HUDEP-2 (cell line): Measurements from ENCODE around the gene PHC2.
"Not testable (repeated sequence)": the region's sequence is repeated elsewhere in the genome, so short reads cannot be mapped to it uniquely, and the experiment has no call there.

Source experiments
- DNase-seq, 76 experiments: peaks; one replicate each; lab custom pipeline; 2025; ENCODE audit not compliant: unreplicated experiment in 76 of 76; lab: John Stamatoyannopoulos, UW

The PHC2 gene

DNA sequence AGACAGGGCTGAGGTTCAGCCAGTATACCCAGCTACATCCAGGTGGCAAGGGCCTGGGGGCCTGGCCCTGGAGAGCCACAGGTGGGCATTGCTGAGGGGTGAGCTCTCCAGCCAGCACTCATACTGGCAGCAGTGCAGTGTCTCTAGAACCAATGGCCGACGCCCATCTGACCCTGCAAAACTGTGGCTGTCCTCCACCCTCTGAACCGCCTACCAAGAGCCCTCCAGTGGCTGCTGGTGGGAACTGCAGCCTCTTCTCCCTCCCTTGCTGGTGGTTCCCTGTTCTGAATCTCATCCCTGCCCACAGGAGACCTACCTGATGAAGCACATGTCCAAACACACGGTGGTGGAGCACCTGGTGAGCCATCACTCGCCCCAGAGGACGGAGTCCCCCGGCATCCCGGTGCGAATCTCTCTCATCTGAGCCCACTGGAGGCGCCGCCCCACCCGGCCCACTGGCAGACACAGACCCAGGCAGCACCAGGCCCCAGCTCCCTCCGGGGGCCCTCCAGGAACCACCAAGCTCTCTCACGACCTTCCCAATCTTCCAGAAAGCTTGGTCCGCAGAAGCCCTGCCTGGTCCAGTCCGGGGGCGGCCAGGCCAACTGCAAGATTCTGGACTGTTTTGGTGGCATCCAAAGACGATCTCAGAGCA lies 132.1 kb downstream of the PHC2 start:
- peak in 68 of 76 experiments; percentile 4 to 81 (median 46) for DNase-seq

DNA sequence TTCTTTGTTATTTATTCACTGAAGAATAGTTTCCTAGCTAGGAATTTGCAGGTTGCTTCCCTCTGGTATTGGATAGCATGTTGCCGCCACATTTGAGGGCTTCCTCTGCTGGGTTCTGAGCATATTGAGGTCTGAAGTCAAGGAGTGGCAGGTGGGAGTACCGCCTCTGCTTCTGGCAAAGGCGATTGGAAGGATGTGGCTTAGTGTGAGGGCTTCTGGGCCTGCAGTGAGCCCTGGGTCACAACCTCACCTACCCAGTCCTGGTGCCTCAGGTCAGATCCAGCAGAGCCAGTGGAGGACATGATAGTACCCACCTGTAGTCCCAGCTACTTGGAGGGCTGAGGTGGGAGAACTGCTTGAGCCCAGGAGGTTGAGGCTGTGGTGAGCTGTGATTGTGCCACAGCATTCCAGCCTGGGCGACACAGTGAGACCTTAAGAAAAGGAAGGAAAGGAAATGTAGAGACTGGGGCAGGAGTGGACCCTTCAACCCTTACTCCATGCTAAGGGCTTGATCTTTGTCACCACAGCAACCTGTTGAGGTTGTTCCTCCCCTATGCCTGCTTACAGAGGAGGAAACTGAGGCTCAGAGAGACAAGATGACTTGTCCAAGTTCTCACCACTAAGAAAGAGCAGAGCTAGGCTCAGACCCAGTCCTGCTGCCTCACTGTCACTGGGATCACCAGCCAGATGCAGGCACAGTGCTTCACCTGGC lies 132.8 kb downstream of the PHC2 start:
- DNase-seq: no peak

DNA sequence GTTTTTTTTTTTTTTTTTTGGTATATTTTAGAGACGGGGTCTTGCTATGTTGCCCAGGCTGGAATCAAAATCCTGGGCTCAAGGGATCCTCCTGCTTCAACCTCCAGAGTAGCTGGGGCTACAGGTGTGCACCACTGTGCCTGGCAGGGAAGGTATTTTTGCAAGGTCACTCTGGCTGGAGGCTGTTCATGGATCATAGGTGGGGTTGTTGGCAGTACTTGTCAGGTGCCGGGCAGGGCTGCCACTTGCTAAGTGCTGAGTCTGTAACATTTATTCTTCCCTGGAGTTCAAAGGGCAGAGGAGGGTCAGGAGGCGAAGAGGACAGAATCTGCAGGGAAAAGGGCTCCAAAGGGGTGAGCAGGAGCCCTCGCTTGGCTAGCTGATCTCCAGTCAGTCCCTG lies 134.1 kb downstream of the PHC2 start:
- no peak for DNase-seq

DNA sequence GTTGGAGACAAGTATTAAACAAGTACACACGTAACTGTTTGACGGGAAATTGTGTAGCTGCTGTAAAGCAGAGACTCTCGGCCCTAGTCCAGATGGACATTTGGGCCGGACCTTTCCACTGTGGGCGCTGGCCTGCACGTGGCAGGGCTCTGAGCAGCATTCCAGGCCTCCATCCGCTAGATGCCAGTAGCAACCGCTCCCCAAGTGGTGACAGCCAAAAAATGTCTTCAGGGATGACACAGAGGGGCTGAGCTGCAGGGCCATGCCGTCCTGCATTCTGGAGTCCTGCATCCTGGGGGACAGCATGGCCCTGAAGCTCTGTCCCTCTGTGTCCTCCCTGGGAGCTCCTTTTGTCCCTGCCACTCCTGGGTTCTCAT lies 134.8 kb downstream of the PHC2 start:
- DNase-seq: no peak

DNA sequence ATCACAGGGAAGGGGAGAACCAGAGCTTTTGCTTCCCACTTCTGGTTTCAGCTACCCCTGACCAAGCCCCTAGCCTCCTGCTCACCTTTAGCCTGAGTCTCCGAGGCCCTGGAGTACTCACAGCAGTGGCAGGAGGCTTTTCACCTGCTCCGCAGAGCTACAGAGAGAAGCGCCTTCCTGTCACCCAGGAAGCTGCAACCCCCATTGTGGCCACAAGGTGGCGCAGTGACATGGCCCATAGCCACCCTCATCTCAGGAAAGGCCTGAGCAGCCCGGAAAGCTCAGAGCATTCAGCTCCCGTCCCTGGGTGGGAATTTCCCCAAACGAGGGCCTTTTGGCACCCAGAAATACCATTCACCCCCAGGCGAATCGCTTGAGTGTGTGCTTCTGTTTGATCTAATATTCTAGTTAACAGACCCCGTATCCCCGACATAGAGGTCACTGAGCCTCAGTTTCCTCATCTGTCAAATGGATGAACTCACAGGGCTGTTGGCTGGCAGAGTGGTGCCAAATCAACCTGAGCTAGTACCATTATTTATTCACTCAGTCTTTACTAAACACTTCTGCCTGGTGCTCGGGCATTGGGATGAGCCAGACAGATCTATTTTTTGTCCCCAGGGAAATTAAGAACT lies 135.3 kb downstream of the PHC2 start:
- peak in 67 of 76 experiments; percentile 11 to 85 (median 60) for DNase-seq

DNA sequence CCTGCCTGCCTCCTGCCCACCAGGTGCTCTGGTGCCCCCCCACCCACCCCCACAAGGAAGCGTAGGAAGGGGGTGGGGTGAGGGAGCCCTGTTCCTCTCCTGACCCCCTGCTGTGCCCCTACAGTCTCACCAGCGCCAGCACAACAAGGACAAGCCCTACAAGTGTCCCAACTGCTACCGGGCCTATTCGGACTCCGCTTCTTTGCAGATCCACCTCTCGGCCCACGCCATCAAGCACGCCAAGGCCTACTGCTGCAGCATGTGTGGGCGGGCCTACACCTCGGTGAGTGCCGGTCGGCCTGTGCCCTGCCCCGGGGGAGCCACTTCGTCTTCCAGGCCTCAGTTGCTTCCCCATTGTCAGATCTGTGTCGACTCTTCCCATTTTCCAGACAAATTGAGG lies 135.9 kb downstream of the PHC2 start:
- no peak for DNase-seq

DNA sequence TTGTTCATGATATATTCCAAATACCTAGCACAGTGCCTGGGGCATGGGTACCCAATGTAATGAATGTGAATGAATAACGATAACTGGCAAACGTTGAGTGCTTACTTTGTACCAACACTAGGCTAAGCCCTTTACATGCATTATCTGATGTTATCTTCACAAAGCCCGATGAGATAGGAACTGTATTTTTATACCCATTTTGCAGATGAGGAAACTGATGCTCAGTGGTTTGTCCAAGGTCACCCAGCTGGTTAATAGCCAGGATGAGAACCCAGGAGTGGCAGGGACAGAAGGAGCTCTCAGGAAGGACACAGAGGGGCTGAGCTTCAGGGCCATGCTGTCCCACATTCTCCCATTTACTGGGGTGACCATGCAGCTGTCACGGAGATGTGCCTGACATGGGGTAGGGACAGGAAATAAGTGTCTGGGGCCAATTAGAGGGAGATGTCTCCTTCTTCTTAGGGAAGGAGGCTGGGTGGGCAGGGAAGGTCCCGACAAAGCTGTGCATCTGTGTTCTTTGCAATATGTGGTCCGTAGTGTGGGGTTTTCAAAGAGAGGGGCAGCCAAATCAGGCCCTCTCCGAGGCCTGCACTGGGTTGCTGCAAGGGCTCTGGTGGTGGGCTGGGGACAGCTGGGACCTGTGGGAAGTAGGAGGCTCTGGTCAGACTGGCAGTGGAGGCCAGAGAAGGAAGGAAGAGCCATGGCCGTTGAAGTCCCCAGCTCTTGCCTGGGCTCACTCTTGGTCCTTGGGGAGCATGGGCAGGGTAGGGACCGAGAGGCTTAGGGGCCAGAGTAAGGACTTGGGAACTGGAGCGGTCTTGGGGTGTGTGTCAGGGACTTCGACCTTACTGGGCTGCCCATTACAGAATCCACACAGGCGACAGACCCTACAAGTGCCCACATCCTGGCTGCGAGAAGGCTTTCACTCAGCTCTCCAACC lies 136.6 kb downstream of the PHC2 start:
- no peak for DNase-seq

DNA sequence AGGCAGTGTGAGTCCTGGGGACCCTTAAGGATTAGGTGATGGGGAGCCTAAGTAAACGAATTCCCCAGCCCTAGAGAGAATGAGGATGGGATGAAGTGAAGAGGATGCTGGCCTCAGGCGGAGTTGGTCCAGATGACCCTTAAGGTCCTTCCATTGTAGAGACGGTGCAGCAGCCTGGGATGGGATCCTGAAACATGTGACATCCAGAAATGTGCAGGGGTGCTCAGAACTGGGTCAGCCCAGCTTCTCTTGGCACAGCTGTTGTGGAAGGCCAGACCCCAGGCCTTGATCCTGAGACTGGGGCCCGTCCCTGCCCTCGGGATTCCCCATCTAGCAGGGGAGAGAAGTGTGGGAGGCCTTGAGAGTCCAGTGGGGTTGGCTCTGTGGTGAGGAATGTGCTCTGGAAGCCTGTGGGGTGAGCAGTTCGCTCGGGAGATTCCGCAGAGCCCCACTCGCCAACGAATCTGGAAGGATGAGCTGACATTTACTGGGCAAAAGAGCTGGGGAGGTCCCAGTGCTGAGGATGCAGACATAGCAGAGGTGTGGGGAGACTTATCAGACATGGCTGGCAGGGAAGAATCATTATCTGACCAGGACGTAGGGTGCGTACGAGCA lies 138.1 kb downstream of the PHC2 start:
- DNase-seq: no peak

DNA sequence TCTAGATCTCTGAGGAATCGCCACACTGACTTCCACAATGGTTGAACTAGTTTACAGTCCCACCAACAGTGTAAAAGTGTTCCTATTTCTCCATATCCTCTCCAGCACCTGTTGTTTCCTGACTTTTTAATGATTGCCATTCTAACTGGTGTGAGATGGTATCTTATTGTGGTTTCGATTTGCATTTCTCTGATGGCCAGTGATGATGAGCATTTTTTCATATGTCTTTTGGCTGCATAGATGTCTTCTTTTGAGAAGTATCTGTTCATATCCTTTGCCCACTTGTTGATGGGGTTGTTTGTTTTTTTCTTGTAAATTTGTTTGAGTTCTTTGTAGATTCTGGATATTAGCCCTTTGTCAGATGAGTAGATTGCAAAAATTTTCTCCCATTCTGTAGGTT lies 140.3 kb downstream of the PHC2 start:
- DNase-seq: not testable (repeated sequence)

DNA sequence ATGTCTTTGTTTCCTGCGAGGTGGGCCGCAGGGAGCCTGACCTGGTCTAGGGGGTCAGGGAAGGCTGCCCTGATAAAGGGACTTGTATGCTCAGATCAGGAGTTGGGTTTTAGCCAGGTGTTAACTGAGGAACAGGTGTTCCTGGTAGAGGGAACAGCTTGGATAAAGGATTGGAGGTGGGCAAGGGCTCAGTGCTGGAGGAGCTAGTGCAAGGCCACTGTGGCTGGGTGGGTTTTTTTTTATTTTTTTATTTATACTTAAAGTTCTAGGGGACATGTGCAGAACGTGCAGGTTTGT lies 141.1 kb downstream of the PHC2 start:
- DNase-seq: no peak

DNA sequence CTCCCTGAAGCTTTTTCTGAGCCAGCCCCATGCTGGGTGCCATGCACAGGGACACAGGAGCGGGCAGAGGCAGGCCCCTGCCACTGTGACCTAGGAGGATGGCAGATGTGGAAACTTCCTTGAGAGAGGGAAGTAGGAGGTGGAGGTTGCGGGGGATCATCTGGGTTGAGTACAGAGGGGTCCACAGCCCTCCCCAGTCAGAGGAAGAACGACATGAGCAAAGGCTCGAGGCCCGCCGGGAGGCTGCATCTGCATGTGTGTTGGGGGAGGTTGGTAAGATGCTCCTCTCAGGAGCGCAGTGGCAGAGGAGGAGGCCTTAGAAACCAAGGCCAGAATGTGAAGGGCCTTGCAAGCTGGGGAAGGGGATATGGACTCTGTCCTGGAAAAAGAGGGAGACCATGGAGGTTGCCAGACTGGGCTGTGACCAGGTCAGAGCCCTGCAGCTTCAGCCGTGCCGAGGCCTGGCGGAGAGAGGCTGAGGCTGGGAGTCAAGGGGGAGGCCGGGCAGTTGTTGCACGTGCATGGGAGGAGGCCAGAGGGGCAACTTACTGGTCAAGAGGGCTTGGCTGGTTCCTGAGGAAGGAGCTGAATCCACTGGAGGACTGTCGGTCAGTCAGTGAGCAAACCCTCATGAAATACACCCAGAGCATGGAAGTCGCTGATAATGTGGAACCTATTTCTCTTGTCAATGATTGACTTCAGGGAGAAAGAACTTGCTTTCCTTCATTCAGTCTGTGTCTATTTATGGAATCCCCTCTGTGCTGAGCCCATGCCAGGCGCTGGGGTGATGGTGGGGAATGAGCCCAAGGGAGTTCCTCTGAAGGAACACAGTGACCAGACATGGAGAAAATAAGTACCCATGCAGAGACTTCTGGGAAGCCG lies 141.7 kb downstream of the PHC2 start:
- no peak for DNase-seq

DNA sequence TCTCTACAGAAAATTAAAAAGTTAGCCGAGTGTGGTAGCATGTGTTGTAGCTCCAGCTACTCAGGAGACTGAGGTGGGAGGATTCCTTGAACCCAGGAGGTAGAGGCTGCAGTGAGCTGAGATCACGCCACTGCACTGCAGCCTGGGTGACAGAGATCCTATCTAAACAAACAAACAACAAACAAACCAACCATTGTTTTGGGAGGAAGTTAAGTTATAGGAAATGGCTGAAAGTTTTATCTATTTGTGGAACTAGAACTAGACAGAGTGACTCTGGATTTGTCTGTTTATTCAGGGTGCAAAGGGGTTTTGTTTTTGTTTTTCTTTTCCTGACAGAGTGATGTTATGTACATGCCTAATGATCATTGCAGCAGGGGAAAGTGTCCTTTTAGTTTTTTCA lies 143.6 kb downstream of the PHC2 start:
- no peak for DNase-seq

DNA sequence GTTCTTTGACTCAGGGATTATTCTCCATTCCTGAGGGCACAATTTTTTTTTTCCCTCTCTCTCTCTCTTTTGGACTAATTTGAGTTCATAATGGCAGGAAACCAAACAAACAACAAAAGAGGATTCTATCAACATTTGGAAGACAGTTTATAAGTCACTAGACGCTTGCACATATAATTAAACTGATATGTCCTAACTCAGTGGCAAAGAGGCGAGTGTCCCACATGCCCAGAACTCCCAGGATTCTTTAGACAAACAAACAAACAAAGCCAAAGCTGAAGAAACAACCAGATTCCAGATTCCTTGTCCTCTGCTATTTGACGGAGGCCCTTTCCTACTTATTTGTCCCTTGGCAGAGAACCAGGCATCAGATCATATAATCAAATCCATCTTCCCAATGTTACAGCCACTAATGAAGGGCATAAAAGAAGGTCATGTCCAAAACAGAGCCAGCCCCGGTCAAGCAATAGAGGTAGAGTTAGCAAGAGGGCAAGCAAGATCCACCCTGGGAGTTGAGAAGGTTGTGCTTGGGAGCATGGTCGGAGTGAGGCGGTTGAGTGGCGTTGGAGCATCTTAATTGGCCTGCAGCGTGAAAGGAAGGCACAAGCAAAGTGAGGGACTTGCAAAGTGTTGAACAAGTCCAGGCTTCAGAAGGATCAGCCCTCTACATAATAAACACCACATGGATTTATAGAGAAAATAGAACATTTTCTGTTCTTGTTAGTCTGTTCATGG lies 144.3 kb downstream of the PHC2 start:
- no peak for DNase-seq

DNA sequence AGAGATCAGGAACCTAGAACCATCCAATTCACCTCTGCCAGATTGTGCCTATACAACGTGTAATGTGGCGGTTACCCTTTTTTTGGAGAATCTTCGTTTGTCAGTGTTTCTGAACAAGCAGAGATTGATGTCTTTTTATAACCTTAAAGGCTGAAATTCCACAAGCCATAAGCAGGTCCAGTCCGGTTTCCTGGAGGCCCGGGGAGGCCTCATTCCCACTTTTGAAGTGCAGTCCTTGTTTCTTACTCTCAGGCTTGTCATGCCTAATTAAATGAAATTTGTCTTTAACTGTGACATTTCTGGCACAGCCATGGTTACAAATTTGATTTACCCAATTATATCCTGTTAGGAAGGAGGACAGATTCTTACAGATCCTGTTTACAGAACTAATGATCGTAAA lies 146.8 kb downstream of the PHC2 start:
- DNase-seq: no peak

DNA sequence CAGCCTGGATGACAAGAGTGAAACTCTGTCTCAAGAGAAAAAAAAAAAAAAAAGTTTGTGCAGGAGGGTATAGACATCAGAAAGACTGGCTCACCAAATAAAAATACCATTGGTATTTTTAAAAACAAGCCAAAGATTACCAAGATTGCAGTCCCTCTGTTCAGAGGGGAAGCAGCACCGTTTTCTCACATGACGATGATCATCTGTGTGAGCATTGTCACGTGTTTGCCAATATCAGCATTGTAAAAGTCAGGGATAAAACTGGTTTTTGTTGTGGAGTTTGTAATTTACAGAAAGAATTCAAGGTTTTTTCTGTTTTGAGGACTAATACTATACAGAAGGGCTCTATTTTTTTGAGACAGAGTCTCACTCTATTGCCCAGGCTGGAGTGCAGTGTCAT lies 148.1 kb downstream of the PHC2 start:
- DNase-seq: no peak

DNA sequence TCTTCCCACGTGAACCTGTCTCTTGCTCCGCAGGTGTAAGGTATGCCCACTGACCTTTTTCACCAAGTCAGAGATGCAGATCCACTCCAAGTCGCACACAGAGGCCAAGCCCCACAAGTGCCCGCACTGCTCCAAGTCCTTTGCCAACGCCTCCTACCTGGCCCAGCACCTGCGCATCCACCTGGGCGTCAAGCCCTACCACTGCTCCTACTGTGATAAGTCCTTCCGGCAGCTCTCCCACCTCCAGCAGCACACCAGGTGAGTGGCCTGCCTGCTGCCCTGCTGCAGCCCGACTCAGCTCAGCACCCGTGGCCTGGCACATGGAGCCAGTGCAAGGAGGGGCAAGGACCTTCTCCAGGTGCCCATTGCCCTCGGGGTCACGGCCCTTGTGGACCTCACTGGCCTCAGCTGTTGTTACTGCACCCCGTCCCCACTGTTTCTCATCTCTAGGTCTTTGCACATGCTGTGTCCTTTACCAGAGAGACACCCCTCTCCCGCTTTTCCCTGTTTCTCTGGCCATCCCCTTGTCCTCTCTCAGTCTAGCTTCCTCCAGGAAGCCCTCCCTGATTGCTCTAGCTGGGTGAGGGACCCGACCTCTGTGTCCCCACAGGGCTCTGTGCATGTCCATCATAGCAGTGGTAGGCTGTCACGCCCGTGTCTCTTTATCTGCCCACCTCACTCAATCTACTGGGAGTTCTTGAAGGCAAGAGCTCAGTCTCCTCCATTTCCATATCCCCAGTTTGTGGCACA lies 149.2 kb downstream of the PHC2 start:
- no peak for DNase-seq

DNA sequence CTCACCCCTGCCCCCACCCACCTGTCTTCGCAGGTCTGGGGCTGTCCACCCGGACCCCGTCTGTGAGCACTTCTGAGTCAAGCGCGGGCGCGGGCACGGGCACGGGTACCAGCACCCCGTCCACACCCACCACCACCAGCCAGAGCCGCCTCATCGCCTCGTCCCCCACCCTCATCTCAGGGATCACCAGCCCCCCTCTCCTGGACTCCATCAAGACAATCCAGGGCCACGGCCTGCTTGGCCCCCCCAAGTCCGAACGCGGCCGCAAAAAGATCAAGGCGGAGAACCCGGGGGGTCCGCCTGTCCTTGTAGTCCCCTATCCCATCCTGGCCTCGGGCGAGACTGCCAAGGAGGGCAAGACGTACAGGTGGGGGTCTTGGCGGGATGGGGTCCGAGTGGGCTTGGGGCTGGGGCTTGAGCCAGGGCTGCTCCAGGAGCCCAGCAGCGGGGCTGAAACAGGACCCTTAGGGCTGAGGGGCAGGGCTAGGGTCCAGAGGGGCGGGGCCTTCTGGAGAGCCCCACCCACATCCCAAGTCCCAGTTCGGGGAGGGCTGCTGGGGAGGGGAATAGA lies 150.7 kb downstream of the PHC2 start:
- no peak for DNase-seq

DNA sequence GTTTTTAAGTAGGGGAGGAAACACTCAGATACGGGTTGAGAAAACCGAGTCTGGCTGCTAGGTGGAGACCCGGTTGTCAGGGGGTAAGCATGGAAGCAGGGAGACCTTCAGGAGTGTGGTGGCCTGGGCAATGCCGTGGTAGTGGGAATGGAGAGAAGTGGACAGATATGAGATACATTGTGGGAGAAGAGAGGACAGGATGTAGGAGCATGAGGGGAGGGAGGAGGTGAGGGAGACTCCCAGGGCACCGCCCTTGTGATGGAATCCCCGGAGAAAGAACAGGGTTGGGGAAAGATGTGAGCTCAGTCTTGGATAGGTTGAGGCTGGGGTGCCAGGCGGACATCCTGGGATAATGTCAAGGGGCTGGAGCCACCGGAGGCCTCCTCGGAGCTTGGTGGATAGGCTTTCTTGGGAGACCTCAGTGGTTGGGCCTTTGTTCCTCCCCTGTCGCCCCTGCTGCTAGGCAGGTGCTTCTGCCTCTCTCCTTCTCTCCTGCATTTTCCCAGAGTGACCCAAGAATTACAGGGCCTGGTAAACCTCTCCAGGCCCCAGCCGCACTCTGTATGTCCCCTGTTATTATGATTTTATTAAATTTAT lies 153.3 kb downstream of the PHC2 start:
- DNase-seq: no peak
